GM10266 (cell line): ENCODE results near the gene FAM117A.

Experiments used
- DNase-seq: peaks from one replicate; pipeline ENCODE4 v3.0.0; 2012; ENCODE audit errors: extremely low spot score
- TF ChIP-seq, protein P1 (sequence below): IDR thresholded peaks from 2 replicates; pipeline ENCODE4 v1.5.1; 2012; ENCODE audit warnings: mild to moderate bottlenecking, low read depth; ENCODE audit not compliant: control insufficient read depth, insufficient read depth; ENCODE audit errors: missing control alignments

The FAM117A gene

DNA sequence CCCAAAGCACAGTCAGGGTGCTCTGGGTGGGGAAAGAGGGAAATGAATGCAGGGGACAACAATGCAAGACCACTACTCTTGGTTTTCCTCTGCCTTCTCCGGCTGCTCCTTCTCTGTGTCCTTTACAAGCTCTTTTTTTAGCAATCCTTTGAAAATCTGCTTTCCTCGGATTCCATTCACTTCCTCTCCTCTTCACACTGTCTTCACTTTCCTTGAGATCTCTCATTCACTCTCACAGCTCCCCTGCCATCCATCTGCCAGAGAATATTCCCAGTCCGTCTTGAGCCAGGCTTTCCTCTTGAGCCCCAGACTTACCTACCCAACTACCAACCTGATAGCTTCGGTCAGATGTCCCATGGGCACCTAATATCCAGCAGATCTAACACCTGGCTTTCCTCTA is 75.1 kb downstream of the FAM117A start:
- DNase-seq: no peak

DNA sequence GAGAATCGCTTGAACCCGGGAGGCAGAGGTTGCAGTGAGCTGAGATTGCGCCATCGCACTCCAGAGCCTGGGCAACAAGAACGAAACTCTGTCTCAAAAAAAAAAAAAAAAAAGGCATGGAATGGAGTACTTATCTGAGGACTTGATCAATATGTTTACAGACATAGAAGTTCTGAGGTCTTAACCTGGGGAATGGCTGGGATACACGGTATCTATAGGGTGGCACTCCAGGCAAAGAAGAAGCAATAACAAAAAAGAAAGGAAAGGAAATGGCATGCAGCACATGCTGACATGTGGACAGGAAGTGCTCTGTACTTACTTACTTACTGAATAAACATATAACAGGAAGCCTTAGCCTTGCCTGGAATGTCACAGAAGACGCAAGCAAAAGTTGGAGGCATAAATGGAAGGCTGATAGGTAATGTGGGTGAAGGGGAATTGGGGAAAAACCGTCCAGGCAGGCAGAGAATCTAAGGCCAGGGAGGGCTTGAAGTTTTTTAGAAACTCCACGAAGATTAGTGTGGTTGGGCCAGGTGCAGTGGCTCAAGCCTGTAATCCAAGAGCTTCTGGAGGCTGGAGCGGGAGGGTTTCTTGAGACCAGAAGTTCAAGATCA is 75.9 kb downstream of the FAM117A start:
- TF ChIP-seq, protein P1, sequence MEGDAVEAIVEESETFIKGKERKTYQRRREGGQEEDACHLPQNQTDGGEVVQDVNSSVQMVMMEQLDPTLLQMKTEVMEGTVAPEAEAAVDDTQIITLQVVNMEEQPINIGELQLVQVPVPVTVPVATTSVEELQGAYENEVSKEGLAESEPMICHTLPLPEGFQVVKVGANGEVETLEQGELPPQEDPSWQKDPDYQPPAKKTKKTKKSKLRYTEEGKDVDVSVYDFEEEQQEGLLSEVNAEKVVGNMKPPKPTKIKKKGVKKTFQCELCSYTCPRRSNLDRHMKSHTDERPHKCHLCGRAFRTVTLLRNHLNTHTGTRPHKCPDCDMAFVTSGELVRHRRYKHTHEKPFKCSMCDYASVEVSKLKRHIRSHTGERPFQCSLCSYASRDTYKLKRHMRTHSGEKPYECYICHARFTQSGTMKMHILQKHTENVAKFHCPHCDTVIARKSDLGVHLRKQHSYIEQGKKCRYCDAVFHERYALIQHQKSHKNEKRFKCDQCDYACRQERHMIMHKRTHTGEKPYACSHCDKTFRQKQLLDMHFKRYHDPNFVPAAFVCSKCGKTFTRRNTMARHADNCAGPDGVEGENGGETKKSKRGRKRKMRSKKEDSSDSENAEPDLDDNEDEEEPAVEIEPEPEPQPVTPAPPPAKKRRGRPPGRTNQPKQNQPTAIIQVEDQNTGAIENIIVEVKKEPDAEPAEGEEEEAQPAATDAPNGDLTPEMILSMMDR: no peak
- no peak for DNase-seq

More for the DNA sequence above, 75.1 kb downstream of the FAM117A start:
- TF ChIP-seq, protein P1: no peak

DNA sequence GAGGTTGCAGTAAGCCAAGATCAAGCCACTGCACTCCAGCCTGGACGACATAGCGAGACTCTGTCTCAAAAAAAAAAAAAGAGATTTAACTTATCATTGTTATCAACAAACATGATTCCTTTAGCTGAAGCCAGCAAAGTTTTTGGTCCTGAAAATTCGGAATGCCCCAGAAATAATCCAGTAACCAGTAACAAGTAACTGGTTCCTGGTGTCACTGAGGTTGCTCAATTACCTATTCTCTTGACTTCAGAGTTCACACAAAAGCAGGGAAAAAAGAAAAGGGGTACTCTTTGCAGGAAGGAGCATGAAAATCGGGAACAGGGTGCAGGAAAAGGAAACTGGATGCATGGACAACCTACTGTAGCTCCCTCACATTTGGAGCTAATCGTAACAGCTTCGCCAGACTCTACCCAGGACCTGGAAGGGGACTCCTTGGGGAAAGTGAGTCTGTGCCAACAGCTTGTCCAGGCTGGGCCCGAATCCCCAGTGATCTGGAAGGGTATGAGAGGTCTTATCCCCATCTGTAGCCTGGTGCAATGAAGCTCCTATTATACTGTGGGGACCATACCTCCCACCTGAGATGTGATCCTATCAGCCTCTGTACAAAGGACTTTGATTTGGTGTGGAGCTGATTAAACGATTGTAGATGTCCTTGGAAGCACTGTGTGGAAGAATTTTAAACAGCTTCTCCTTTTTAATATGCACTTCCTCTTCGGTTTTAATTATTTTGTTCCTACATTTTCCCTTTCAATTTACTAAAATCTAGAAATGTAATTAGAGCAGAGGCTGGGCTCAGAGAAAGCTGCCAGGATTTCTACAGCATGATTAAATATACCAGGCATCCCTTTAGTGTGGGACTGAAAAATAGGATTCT is 82.6 kb downstream of the FAM117A start:
- TF ChIP-seq, protein P1: no peak
- no peak for DNase-seq

DNA sequence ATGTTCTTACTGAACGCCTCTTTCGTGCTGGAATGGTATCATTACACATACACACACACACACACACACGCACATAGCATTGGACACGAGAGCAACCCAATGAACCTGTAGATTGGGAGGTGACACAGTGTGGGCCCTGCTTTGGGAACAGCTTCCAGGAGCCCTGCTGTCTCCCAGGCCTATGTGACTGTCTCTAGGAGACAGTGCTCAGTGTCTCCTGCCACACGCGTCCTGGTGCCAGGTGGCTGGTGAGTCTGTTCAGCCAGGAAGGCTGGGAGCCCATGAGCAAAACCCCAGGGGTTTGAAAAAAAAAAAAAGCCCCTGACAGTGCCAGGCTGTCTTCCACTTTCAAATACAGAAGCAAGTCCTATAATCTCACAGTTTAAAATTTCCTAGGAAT is 83.6 kb downstream of the FAM117A start:
- TF ChIP-seq, protein P1: no peak
- DNase-seq: no peak

DNA sequence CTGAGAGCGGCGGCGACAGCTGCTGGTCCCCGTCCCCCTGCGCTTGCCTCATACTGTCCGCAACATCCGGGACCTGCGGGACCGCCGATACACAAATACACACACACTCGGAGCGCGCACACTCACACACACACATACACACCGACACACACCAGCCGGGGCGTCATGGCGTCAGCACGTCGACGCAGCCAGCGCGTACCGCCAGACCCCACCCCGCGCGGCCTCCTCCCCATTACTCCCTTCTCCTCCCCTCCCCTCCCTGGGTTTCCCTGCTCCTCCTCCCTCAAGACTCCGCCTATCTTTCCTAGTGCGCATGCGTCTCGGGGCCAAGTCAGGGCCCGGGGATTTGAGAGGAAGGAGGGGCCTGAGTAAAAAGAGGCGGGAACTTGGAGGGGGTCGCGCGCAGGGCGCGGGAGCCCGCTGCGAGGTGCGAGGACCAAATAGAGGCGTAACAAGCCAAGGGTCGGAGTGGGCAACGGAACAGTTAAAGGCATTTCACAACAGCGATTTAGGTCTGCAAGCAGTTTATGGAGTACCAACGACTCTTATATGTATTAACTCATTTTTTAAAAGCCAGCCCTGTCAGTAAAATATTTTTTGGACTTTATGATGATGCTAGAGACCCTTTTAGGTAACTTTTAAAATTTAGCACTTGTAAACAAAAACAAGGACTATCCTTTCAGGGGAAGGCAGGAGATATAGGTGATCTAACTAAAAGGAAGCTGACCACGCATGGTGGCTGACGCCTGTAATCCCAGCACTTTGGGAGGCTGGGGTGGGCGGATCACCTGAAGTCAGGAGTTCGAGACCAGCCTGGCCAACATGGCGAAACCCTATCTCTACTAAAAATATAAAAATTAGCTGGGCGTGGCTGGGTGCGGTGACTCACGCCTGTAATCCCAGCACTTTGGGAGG is 85.7 kb downstream of the FAM117A start, which contains the start of gene SPOP:
Gene SPOP (minus strand): TSS at position 165 of the 915 bp plus-strand sequence. CDS start 55,287 bp downstream, outside the sequence.
- DNase-seq: peak; percentile 94
- TF ChIP-seq, protein P1: no peak

DNA sequence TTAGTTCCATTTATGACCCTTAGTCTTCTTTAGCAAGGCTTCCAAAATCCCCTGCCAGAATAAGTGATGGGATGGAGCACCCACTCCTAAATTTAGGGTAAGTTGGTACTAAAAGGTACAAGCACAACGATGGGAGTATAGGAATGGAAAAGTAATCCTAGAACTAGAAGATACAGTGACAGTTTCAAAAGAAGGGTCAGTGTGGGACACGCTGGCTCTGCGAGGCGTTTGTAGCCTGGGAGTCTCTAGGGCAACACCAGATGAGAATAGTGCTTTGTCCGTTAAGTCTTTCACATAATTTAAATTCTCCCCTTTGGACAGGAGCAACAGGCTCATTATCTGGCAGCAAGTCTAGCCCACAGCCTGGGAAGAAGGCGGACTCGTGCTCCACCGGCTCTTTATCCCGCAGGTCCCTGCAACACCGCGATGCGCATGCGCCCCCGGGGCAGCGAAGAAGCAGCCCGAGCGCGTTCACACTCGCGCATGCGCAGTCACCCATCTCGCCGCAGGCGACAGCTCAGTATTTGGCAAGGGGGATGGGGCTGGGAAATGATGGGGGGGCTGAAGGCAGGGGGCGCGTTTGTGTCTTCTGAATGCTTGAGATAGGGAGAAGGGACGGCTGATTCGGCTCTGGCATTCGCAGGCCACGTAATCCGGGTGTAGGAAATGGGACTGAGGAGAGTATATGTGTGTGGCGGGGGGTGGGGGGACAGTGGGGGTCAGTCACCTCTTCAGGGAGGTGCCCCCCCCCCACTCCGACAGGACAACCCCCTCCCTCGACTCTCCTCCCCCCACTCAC is 86.6 kb downstream of the FAM117A start:
- DNase-seq: peak; percentile 91
- TF ChIP-seq, protein P1: no peak
